Measurements from ENCODE around the gene SMYD3. TPM values are rescaled to one million over a fixed set of nuclear protein-coding genes. Genes with fewer than 3 reads are reported as not detected.

SMYD3 gene
- total and polyA plus RNA-seq, 2 donors (not counting 1 experiment from before 2014, with no cell fraction given): 69.4 to 83.1 TPM

- H3K36me3 ChIP-seq (ENCODE audit: control insufficient read depth, insufficient read depth, low read length): no peaks in the 10 kb centered on the region
- TF ChIP-seq CTCF (conservative IDR thresholded peaks at IDR 0.05 in 1 of 2, IDR thresholded peaks at IDR 0.05 in 1 of 2; ENCODE audit: low read depth in 1 of 2, low read length in 2 of 2) (no peak), EZH2 (IDR thresholded peaks at IDR 0.05; ENCODE audit: low read length, missing control alignments) (no peak)
Measured at GRCh38 chr1:246279402-246279801, 227.7 kb downstream of the SMYD3 start.

GRCh38 chr1:246278371-246278770 lies 228.7 kb downstream of the SMYD3 start:
- no peaks in the 10 kb centered on the region for H3K27me3 ChIP-seq (ENCODE audit: control insufficient read depth, insufficient read depth, low read length)
- no peak for DNase-seq (ENCODE audit: low read depth in 2 of 2)
- H3K36me3 ChIP-seq (ENCODE audit: control insufficient read depth, insufficient read depth, low read length): no peaks in the 10 kb centered on the region
- no peak overlapping the region for H3K4me3 ChIP-seq (replicated peaks in 1 of 4; ENCODE audit: control extremely low read depth in 1 of 4, insufficient read depth in 1 of 4, low read depth in 3 of 4, low read length in 4 of 4)
- H3K4me1 ChIP-seq (ENCODE audit: control insufficient read depth, extremely low read depth, insufficient read depth, low read length): no peaks in the 10 kb centered on the region
- H3K79me2 ChIP-seq (ENCODE audit: control insufficient read depth, insufficient read depth, low read length): no peaks in the 10 kb centered on the region
- H3K9ac ChIP-seq (ENCODE audit: insufficient read depth, low read length): no peak overlapping the region
- H3K27ac ChIP-seq (ENCODE audit: insufficient read depth, low read length): no peak overlapping the region
- no peaks in the 10 kb centered on the region for H4K20me1 ChIP-seq (ENCODE audit: control insufficient read depth, extremely low read depth, insufficient read depth, low read length)
- H2AFZ ChIP-seq (ENCODE audit: low read length): no peak overlapping the region
- H3K4me2 ChIP-seq (ENCODE audit: extremely low read depth, insufficient read depth, low read length): no peak overlapping the region
- TF ChIP-seq EZH2 (IDR thresholded peaks at IDR 0.05; ENCODE audit: low read length, missing control alignments) (no peak), CTCF (conservative IDR thresholded peaks at IDR 0.05 in 1 of 2, IDR thresholded peaks at IDR 0.05 in 1 of 2; ENCODE audit: low read depth in 1 of 2, low read length in 2 of 2) (no peak)
- H3K9me3 ChIP-seq (ENCODE audit: control insufficient read depth, insufficient read depth, low read depth, low read length): no peaks in the 10 kb centered on the region

More at GRCh38 chr1:246279402-246279801, 227.7 kb downstream of the SMYD3 start:
- H3K27ac ChIP-seq (ENCODE audit: insufficient read depth, low read length): no peak overlapping the region
- H3K79me2 ChIP-seq (ENCODE audit: control insufficient read depth, insufficient read depth, low read length): no peaks in the 10 kb centered on the region
- no peak overlapping the region for H3K9ac ChIP-seq (ENCODE audit: insufficient read depth, low read length)
- no peak overlapping the region for H2AFZ ChIP-seq (ENCODE audit: low read length)
- H3K4me1 ChIP-seq (ENCODE audit: control insufficient read depth, extremely low read depth, insufficient read depth, low read length): peaks cover 4% of the 10 kb centered on the region
- H4K20me1 ChIP-seq (ENCODE audit: control insufficient read depth, extremely low read depth, insufficient read depth, low read length): no peaks in the 10 kb centered on the region
- no peaks in the 10 kb centered on the region for H3K9me3 ChIP-seq (ENCODE audit: control insufficient read depth, insufficient read depth, low read depth, low read length)
- H3K4me3 ChIP-seq (replicated peaks in 1 of 4; ENCODE audit: control extremely low read depth in 1 of 4, insufficient read depth in 1 of 4, low read depth in 3 of 4, low read length in 4 of 4): no peak overlapping the region
- DNase-seq (ENCODE audit: low read depth in 2 of 2): no peak
- H3K27me3 ChIP-seq (ENCODE audit: control insufficient read depth, insufficient read depth, low read length): no peaks in the 10 kb centered on the region
- no peak overlapping the region for H3K4me2 ChIP-seq (ENCODE audit: extremely low read depth, insufficient read depth, low read length)

- TF ChIP-seq CTCF (conservative IDR thresholded peaks at IDR 0.05 in 1 of 2, IDR thresholded peaks at IDR 0.05 in 1 of 2; ENCODE audit: low read depth in 1 of 2, low read length in 2 of 2): no peak
- no peak for TF ChIP-seq EZH2 (IDR thresholded peaks at IDR 0.05; ENCODE audit: low read length, missing control alignments)
- Histone ChIP-seq H3K79me2 (ENCODE audit: control insufficient read depth, insufficient read depth, low read length) (no peaks in the 10 kb centered on the region), H2AFZ (ENCODE audit: low read length) (no peak overlapping the region), H3K9ac (ENCODE audit: insufficient read depth, low read length) (no peak overlapping the region), H3K27ac (ENCODE audit: insufficient read depth, low read length) (no peak overlapping the region), H3K4me3 (replicated peaks in 1 of 4; ENCODE audit: control extremely low read depth in 1 of 4, insufficient read depth in 1 of 4, low read depth in 3 of 4, low read length in 4 of 4) (no peak overlapping the region), H4K20me1 (ENCODE audit: control insufficient read depth, extremely low read depth, insufficient read depth, low read length) (no peaks in the 10 kb centered on the region), H3K27me3 (ENCODE audit: control insufficient read depth, insufficient read depth, low read length) (no peaks in the 10 kb centered on the region), H3K4me2 (ENCODE audit: extremely low read depth, insufficient read depth, low read length) (no peak overlapping the region), H3K36me3 (ENCODE audit: control insufficient read depth, insufficient read depth, low read length) (no peaks in the 10 kb centered on the region), H3K9me3 (ENCODE audit: control insufficient read depth, insufficient read depth, low read depth, low read length) (no peaks in the 10 kb centered on the region), H3K4me1 (ENCODE audit: control insufficient read depth, extremely low read depth, insufficient read depth, low read length) (no peaks in the 10 kb centered on the region)
- no peak for DNase-seq (ENCODE audit: low read depth in 2 of 2)
Measured at GRCh38 chr1:246275036-246275435, 232.0 kb downstream of the SMYD3 start.
